CD4-positive, CD25-positive, alpha-beta regulatory T cell (primary cell): ENCODE results near the gene C1orf56. TPM values are rescaled to one million over a fixed set of nuclear protein-coding genes. Genes with fewer than 3 reads are reported as not detected.
A peak's percentile ranks its signal among the peaks of the same experiment; 100 is the strongest.

ENCODE experiments used
- ATAC-seq, 2 donors: fragments of 150-1000 bp; cut with Tn5 transposase; one replicate each; pipeline ENCODE4 v1.10.0; 2021; ENCODE audit warnings: low read depth in 2 of 2, moderate number of reproducible peaks in 2 of 2, moderate library complexity in 1 of 2
- DNase-seq, 3 donors: peaks; one replicate each; pipeline versions ENCODE4 v3.0.0 to v3.0.0-alpha.2; 2012 to 2022; ENCODE audit warnings: mixed read lengths in 1 of 3
- H3K27ac ChIP-seq: one replicate; pipeline ENCODE4 v1.7.0; 2013; ENCODE audit warnings: mild to moderate bottlenecking, low read length; ENCODE audit not compliant: insufficient read depth, poor library complexity, severe bottlenecking
- H3K27me3 ChIP-seq: one replicate; pipeline ENCODE4 v1.7.0; 2013; ENCODE audit warnings: low read length; ENCODE audit not compliant: control insufficient read depth, insufficient read depth
- H3K36me3 ChIP-seq: one replicate; pipeline ENCODE4 v1.7.0; 2013; ENCODE audit warnings: mild to moderate bottlenecking, low read length, moderate library complexity; ENCODE audit not compliant: control insufficient read depth, insufficient read depth
- H3K4me1 ChIP-seq: 2 replicates; pipeline ENCODE4 v1.7.0; 2013; ENCODE audit warnings: mild to moderate bottlenecking, low read length; ENCODE audit not compliant: insufficient read depth, control insufficient read depth, poor library complexity, severe bottlenecking
- H3K4me3 ChIP-seq: one replicate; pipeline ENCODE4 v1.7.0; 2013; ENCODE audit warnings: low read depth, mild to moderate bottlenecking, low read length, moderate library complexity
- H3K9me3 ChIP-seq, 2 experiments: 1 replicate in 1 of 2; 2 replicates in 1 of 2; pipeline ENCODE4 v1.7.0; 2013; ENCODE audit warnings: low read length in 2 of 2, mild to moderate bottlenecking in 1 of 2, moderate library complexity in 1 of 2; ENCODE audit not compliant: control insufficient read depth in 2 of 2
- H3K27ac Mint-ChIP-seq, 3 donors: one replicate each; pipeline ENCODE4 v1.8.0; 2020 to 2022; ENCODE audit warnings: mild to moderate bottlenecking in 3 of 3, mixed read lengths in 3 of 3, moderate library complexity in 2 of 3
- H3K27me3 Mint-ChIP-seq: one replicate; pipeline ENCODE4 v1.8.0; 2022; ENCODE audit warnings: mild to moderate bottlenecking, mixed read lengths
- H3K36me3 Mint-ChIP-seq: one replicate; pipeline ENCODE4 v1.8.0; 2020; ENCODE audit warnings: mixed read lengths
- H3K4me1 Mint-ChIP-seq, 4 donors: one replicate each; pipeline ENCODE4 v1.8.0; 2020 to 2022; ENCODE audit warnings: mixed read lengths in 4 of 4, mild to moderate bottlenecking in 1 of 4
- H3K4me3 Mint-ChIP-seq, 4 donors: one replicate each; pipeline ENCODE4 v1.8.0; 2020 to 2022; ENCODE audit warnings: mild to moderate bottlenecking in 4 of 4, mixed read lengths in 4 of 4, moderate library complexity in 3 of 4
- H3K9me3 Mint-ChIP-seq, 7 donors: one replicate each; pipeline ENCODE4 v1.8.0; 2020 to 2022; ENCODE audit warnings: mixed read lengths in 7 of 7, mild to moderate bottlenecking in 3 of 7, moderate library complexity in 2 of 7
- polyA plus RNA-seq, 4 donors: library from polyadenylated mRNA; unstranded; fragments of 300-500 nt; fragmentation: Illumina TruSeq; gene quantifications; one replicate each; pipeline ENCODE4 v1.2.3, GENCODE V29; 2021
- total RNA-seq: library from RNA; stranded (reverse); gene quantifications from one replicate; pipeline ENCODE4 v1.2.3, GENCODE V29; 2022

C1orf56 gene
- total and polyA plus RNA-seq, 5 donors from 2014 or later = 0.67 to 4.8 (median 3.7) TPM

DNA sequence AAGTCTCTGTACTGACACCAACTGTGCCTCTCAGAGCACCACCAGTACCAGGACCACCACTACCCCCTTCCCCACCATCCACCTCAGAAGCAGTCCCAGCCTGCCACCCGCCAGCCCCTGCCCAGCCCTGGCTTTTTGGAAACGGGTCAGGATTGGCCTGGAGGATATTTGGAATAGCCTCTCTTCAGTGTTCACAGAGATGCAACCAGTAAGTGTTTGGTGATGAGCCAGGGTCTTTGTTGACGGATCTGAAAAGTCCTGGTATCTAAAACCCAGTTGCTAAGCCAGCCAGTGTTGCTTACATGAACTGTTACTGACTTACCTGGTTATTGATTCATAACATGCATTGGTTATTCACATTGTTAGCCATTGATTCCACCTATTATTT, 1.1 kb downstream of the C1orf56 start:
- peak overlapping the region; percentile 89 for H3K4me3 ChIP-seq
- Mint-ChIP-seq H3K4me1 (peaks cover 23 to 83% (median 51%) of the 10 kb centered on the region in 4 donors), H3K36me3 (peaks cover 13% of the 10 kb centered on the region), H3K4me3 (peak overlapping the region; percentile 89 to 97 (median 93)), H3K9me3 (peaks cover 0 to 2% (median 0%) of the 10 kb centered on the region in 7 donors), H3K27ac (peak overlapping the region; percentile 91 to 93 (median 91)), H3K27me3 (no peaks in the 10 kb centered on the region)
- peaks cover 61% of the 10 kb centered on the region for H3K4me1 ChIP-seq
- ATAC-seq = peak; percentile 1 to 10
- no peaks in the 10 kb centered on the region for H3K9me3 ChIP-seq
- no peak for DNase-seq
- peak overlapping the region; percentile 84 for H3K27ac ChIP-seq
- H3K27me3 ChIP-seq = no peaks in the 10 kb centered on the region
- peaks cover 25% of the 10 kb centered on the region for H3K36me3 ChIP-seq

- ATAC-seq = no peak
- Mint-ChIP-seq H3K9me3 (peaks cover 0 to 2% (median 0%) of the 10 kb centered on the region in 7 donors), H3K27me3 (no peaks in the 10 kb centered on the region), H3K36me3 (peaks cover 18% of the 10 kb centered on the region), H3K27ac (peak overlapping the region; percentile 78 to 93 (median 93)), H3K4me1 (peaks cover 21 to 86% (median 51%) of the 10 kb centered on the region in 4 donors), H3K4me3 (peak overlapping the region; percentile 82 to 95 (median 90))
- DNase-seq = peak in 1 of 3 donors; percentile 27
- Histone ChIP-seq H3K4me3 (no peak overlapping the region), H3K9me3 (no peaks in the 10 kb centered on the region), H3K4me1 (peaks cover 68% of the 10 kb centered on the region), H3K27me3 (no peaks in the 10 kb centered on the region), H3K27ac (peak overlapping the region; percentile 53), H3K36me3 (peaks cover 33% of the 10 kb centered on the region)
These were observed 1.9 kb downstream of the C1orf56 start for GRCh38 chr1:151049458-151049857.

DNA sequence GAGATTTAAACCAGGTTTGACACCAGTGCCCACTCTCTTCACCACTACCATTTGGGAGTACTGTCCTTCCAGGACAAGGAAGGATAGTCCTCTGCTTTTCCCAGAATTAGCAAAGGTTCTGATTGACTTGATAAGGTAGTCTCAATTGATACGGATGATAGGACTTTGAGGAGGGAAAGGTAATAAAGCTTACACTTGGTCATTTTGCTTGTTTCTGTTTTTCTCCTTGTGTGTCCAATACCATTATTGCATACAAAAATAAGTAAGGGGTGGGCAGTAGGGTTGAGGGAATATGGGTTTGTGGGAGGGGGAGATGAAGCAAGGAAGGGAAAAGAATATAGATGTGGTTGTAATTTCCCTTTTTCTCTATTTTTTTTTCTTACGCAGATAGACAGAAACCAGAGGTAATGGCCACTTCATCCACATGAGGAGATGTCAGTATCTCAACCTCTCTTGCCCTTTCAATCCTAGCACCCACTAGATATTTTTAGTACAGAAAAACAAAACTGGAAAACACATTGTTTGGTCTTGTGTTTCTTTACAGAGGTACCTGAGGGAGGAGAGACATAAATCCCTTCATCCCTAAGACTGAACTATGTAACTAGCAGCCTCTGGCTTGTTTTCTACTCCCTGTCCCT, 2.6 kb downstream of the C1orf56 start:
- peak overlapping the region; percentile 53 for H3K27ac ChIP-seq
- Mint-ChIP-seq H3K27ac (peak overlapping the region; percentile 43 to 93 (median 71)), H3K36me3 (peaks cover 26% of the 10 kb centered on the region), H3K9me3 (peaks cover 0 to 2% (median 0%) of the 10 kb centered on the region in 7 donors), H3K27me3 (no peaks in the 10 kb centered on the region), H3K4me1 (peaks cover 21 to 91% (median 58%) of the 10 kb centered on the region in 4 donors), H3K4me3 (peak overlapping the region; percentile 13 to 95 (median 86))
- peak overlapping the region; percentile 34 for H3K4me3 ChIP-seq
- no peak for ATAC-seq
- no peak for DNase-seq
- H3K27me3 ChIP-seq = no peaks in the 10 kb centered on the region
- H3K36me3 ChIP-seq = peaks cover 40% of the 10 kb centered on the region
- no peaks in the 10 kb centered on the region for H3K9me3 ChIP-seq
- peaks cover 76% of the 10 kb centered on the region for H3K4me1 ChIP-seq

DNA sequence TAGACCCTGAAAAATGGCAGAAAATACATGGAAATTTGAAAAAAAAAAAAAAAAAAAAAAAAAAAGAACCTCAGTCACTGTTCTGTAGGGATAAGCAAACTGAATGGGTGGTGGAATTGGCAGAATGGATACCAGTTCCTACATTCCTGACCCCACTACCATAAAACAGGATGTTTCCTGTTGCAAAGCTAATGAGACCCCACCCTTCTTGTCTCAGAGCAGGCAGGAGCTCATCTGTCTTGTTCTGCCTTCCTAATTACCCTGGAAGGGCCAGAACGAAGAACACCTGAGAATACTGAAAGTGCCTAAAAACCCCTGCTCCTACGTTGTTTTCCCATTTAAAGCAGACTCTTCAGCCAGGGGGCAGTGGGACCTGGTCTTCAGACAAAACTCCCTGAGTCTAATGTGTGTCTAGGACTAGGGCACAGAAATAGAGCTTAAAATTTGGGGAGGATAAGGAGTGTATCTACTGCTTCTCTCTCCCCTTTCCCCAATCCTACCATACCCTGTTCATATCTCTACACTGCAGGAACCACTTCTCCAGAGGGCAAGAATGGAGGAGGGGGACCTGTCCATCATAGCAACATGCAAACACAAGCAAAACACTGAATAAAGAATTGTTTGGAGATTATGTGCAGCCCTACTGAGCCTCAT, 3.9 kb downstream of the C1orf56 start:
- Histone ChIP-seq H3K36me3 (peaks cover 47% of the 10 kb centered on the region), H3K4me3 (no peak overlapping the region), H3K9me3 (no peaks in the 10 kb centered on the region), H3K27me3 (no peaks in the 10 kb centered on the region), H3K27ac (peak overlapping the region; percentile 60), H3K4me1 (peaks cover 86% of the 10 kb centered on the region)
- peak overlapping the region; percentile 67 to 99 (median 71) for H3K27ac Mint-ChIP-seq
- ATAC-seq = no peak
- no peak for DNase-seq
- peaks cover 14 to 96% (median 59%) of the 10 kb centered on the region in 4 donors for H3K4me1 Mint-ChIP-seq
- H3K9me3 Mint-ChIP-seq = peaks cover 0 to 2% (median 0%) of the 10 kb centered on the region in 7 donors
- H3K4me3 Mint-ChIP-seq = peak overlapping the region; percentile 29 to 95 (median 36)
- H3K27me3 Mint-ChIP-seq = no peaks in the 10 kb centered on the region
- H3K36me3 Mint-ChIP-seq = peaks cover 39% of the 10 kb centered on the region

DNA sequence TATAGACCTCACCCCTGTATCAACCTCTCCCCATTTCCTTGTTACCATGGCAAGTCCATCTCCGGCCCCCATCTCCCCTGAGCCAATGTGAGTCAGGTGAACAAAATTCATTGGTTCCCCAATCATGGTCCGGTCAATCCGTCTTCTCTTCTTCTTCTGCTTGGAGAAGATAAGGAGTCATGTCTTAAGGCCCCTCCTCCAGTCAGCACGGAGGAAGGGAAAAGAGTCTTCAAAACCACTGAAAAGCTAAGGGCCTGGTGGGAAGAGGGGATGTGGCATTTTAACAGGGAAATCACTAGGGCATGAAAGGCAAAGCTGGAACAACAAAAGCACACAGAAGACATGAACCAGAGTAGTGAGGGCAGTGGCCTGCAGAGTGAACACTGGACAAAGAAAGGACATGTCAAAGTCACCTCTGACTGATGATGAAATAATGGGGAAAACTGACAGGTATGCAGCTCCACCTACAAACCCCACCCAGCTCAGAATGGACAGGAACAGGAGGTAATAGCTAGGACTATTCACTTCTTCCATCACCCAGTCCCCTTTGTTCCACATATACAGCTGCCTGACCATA, 7.5 kb downstream of the C1orf56 start:
- H3K27ac ChIP-seq = peak overlapping the region; percentile 94
- Mint-ChIP-seq H3K36me3 (peaks cover 59% of the 10 kb centered on the region), H3K4me1 (peaks cover 14 to 78% (median 59%) of the 10 kb centered on the region in 4 donors), H3K4me3 (peak overlapping the region; percentile 95 to 99 (median 99)), H3K27ac (peak overlapping the region; percentile 97 to 99 (median 97)), H3K9me3 (peaks cover 0 to 3% (median 0%) of the 10 kb centered on the region in 7 donors), H3K27me3 (peaks cover 13% of the 10 kb centered on the region)
- H3K9me3 ChIP-seq = no peaks in the 10 kb centered on the region
- no peaks in the 10 kb centered on the region for H3K27me3 ChIP-seq
- peaks cover 47% of the 10 kb centered on the region for H3K36me3 ChIP-seq
- ATAC-seq (no peak), DNase-seq (no peak)
- H3K4me1 ChIP-seq = peaks cover 69% of the 10 kb centered on the region
- H3K4me3 ChIP-seq = peak overlapping the region; percentile 96

GRCh38 chr1:151055581-151055980, 8.0 kb downstream of the C1orf56 start:
- no peaks in the 10 kb centered on the region for H3K27me3 ChIP-seq
- Mint-ChIP-seq H3K27ac (peak overlapping the region; percentile 97 to 99 (median 97)), H3K9me3 (peaks cover 0 to 3% (median 0%) of the 10 kb centered on the region in 7 donors), H3K36me3 (peaks cover 59% of the 10 kb centered on the region), H3K4me3 (peak overlapping the region; percentile 95 to 99 (median 99)), H3K27me3 (peaks cover 15% of the 10 kb centered on the region), H3K4me1 (peaks cover 12 to 79% (median 60%) of the 10 kb centered on the region in 4 donors)
- H3K9me3 ChIP-seq = no peaks in the 10 kb centered on the region
- ATAC-seq = no peak
- H3K4me3 ChIP-seq = peak overlapping the region; percentile 96
- DNase-seq = no peak
- peak overlapping the region; percentile 94 for H3K27ac ChIP-seq
- peaks cover 47% of the 10 kb centered on the region for H3K36me3 ChIP-seq
- H3K4me1 ChIP-seq = peaks cover 70% of the 10 kb centered on the region

- Histone ChIP-seq H3K4me3 (peak overlapping the region; percentile 96), H3K36me3 (peaks cover 47% of the 10 kb centered on the region), H3K27ac (peak overlapping the region; percentile 94), H3K27me3 (no peaks in the 10 kb centered on the region), H3K9me3 (no peaks in the 10 kb centered on the region), H3K4me1 (peaks cover 76% of the 10 kb centered on the region)
- peaks cover 59% of the 10 kb centered on the region for H3K36me3 Mint-ChIP-seq
- ATAC-seq = peak; percentile 54
- H3K4me1 Mint-ChIP-seq = peaks cover 6 to 79% (median 60%) of the 10 kb centered on the region in 4 donors
- peak in 2 of 3 donors; percentile 68 to 90 for DNase-seq
- H3K27me3 Mint-ChIP-seq = peaks cover 15% of the 10 kb centered on the region
- H3K9me3 Mint-ChIP-seq = peaks cover 0 to 3% (median 0%) of the 10 kb centered on the region in 7 donors
- peak overlapping the region; percentile 97 to 99 (median 97) for H3K27ac Mint-ChIP-seq
- H3K4me3 Mint-ChIP-seq = peak overlapping the region; percentile 95 to 99 (median 99)
These were observed 8.6 kb downstream of the C1orf56 start for GRCh38 chr1:151056149-151056548.
